ENCODE results near the gene FAM156A. TPM values are rescaled to one million over a fixed set of nuclear protein-coding genes. Genes with fewer than 3 reads are reported as not detected.
"Not testable (repeated sequence)": the region's sequence is repeated elsewhere in the genome, so short reads cannot be mapped to it uniquely, and the experiment has no call there.

Gene FAM156A
- total and polyA plus RNA-seq, 2 of the 8 experiments (the other 6 are each of a cell fraction or from before 2014, with no cell fraction given) = 11.7 to 13.6 TPM

DNA sequence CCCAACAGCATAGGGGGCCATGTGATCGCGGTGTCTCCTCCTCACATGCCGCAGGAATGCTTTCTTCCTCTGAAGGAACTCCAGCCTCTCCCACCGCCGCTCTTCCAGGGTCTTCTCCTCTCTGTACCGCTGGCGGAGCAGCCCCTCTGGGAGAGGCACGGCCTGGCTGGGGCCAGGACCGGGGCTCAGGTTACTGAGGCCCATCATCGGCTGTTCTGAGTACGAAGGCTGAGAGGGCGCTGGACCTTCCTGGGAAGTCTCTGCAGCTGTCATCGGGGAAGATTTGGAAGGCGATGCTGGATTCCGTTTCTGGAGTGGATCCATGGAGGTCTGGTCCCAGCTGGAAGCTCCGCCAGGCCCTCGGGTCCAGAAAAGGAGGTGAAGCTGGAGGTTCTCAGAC is 10.1 kb downstream of the FAM156A start:
- WGBS, 2 experiments (ENCODE audit: extremely low coverage in 1 of 2, insufficient coverage in 1 of 2, insufficient read length in 1 of 2, insufficient replicate concordance in 2 of 2, low coverage in 1 of 2, low lambda C conversion rate in 2 of 2, missing lambda C conversion rate in 1 of 2) = no CpG with 5 or more reads among the region's 17 CpGs
- H2BK20ac ChIP-seq (ENCODE audit: low read length); H3K4ac ChIP-seq (replicated peaks; ENCODE audit: insufficient read length, low read depth, low read length); H2BK5ac ChIP-seq (ENCODE audit: low read depth, low read length); H4K8ac ChIP-seq (ENCODE audit: extremely low read depth, insufficient read depth, low read length); H3K79me2 ChIP-seq (ENCODE audit: control insufficient read depth in 1 of 2, insufficient read depth in 2 of 2, low read length in 2 of 2); H4K91ac ChIP-seq (replicated peaks; ENCODE audit: insufficient read length, low read length); H3K14ac ChIP-seq (ENCODE audit: insufficient read length); FAIRE-seq; H3K4me3 ChIP-seq (ENCODE audit: extremely low read depth in 1 of 4, insufficient read depth in 2 of 4, low read depth in 3 of 4, low read length in 4 of 4); H2AFZ ChIP-seq (ENCODE audit: low read length); H4K5ac ChIP-seq (ENCODE audit: insufficient read length, low read depth, low read length); DNase-seq (ENCODE audit: low read depth in 1 of 2, low spot score in 2 of 2); H3K9me3 ChIP-seq (ENCODE audit: insufficient read depth in 2 of 2, low read depth in 1 of 2, low read length in 1 of 2); H2AK5ac ChIP-seq (ENCODE audit: low read depth, low read length); H3K56ac ChIP-seq (replicated peaks; ENCODE audit: insufficient read length, low read depth, low read length); POLR2A ChIA-PET (ENCODE audit: partially characterized antibody); H4K20me1 ChIP-seq (replicated peaks in 1 of 2; ENCODE audit: control insufficient read depth in 1 of 2, insufficient read depth in 2 of 2, low read length in 2 of 2); H2BK15ac ChIP-seq (ENCODE audit: low read length); H3K36me3 ChIP-seq (ENCODE audit: control insufficient read depth in 2 of 4, insufficient read depth in 4 of 4, low read length in 3 of 4); H3K18ac ChIP-seq (ENCODE audit: extremely low read depth, low read length); H3K9ac ChIP-seq (replicated peaks in 1 of 4; ENCODE audit: extremely low read depth in 1 of 4, low read depth in 3 of 4, low read length in 3 of 4); H3K23ac ChIP-seq (ENCODE audit: insufficient read length); H3K23me2 ChIP-seq (ENCODE audit: low read depth, low read length); H3K79me1 ChIP-seq (ENCODE audit: low read depth, low read length); H3K4me1 ChIP-seq (replicated peaks in 1 of 4; ENCODE audit: control insufficient read depth in 3 of 4, insufficient read depth in 4 of 4, low read length in 3 of 4); H3K4me2 ChIP-seq (ENCODE audit: insufficient read depth in 1 of 2, low read depth in 2 of 2, low read length in 2 of 2); CTCF ChIA-PET (ENCODE audit: partially characterized antibody); H2BK12ac ChIP-seq (ENCODE audit: low read depth, low read length); H2BK120ac ChIP-seq (replicated peaks; ENCODE audit: low read depth, low read length); H3K27ac ChIP-seq (ENCODE audit: low read depth, low read length); H3K27me3 ChIP-seq (replicated peaks in 1 of 4; ENCODE audit: control insufficient read depth in 3 of 4, extremely low read depth in 1 of 4, insufficient read depth in 3 of 4, low read length in 3 of 4): not testable (repeated sequence)

DNA sequence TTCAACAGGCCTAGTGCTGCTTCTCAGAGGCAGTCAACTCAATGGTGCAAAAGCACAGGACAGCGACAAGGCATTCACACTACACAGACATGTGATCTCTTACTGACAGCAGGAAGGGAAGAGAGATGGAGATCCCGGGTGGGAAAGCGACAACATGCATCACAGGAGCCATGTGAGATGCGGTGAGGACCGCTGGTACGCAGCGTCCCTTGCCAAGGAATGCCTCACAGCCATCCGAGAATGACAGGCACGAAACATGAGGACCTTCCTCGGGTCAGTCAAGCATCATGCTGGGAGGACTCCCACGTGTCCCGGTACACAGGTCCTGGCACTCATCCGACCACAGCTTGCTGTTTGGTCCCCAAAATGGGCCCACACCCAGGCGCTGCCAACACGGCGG is 10.8 kb downstream of the FAM156A start:
- not testable (repeated sequence) for DNase-seq (ENCODE audit: low read depth in 1 of 2, low spot score in 2 of 2)

More for the DNA sequence above, 10.8 kb downstream of the FAM156A start:
- H3K79me1 ChIP-seq (ENCODE audit: low read depth, low read length); H3K18ac ChIP-seq (ENCODE audit: extremely low read depth, low read length); H2AK5ac ChIP-seq (ENCODE audit: low read depth, low read length); H3K4ac ChIP-seq (replicated peaks; ENCODE audit: insufficient read length, low read depth, low read length); H3K23ac ChIP-seq (ENCODE audit: insufficient read length); H3K27me3 ChIP-seq (replicated peaks in 1 of 4; ENCODE audit: control insufficient read depth in 3 of 4, extremely low read depth in 1 of 4, insufficient read depth in 3 of 4, low read length in 3 of 4); CTCF ChIA-PET (ENCODE audit: partially characterized antibody); H3K27ac ChIP-seq (ENCODE audit: low read depth, low read length); H2BK15ac ChIP-seq (ENCODE audit: low read length); H3K79me2 ChIP-seq (ENCODE audit: control insufficient read depth in 1 of 2, insufficient read depth in 2 of 2, low read length in 2 of 2); H4K5ac ChIP-seq (ENCODE audit: insufficient read length, low read depth, low read length); H2BK12ac ChIP-seq (ENCODE audit: low read depth, low read length); H3K23me2 ChIP-seq (ENCODE audit: low read depth, low read length); H2BK20ac ChIP-seq (ENCODE audit: low read length); H2BK5ac ChIP-seq (ENCODE audit: low read depth, low read length); H4K20me1 ChIP-seq (replicated peaks in 1 of 2; ENCODE audit: control insufficient read depth in 1 of 2, insufficient read depth in 2 of 2, low read length in 2 of 2); H3K14ac ChIP-seq (ENCODE audit: insufficient read length); H3K4me3 ChIP-seq (ENCODE audit: extremely low read depth in 1 of 4, insufficient read depth in 2 of 4, low read depth in 3 of 4, low read length in 4 of 4); H4K8ac ChIP-seq (ENCODE audit: extremely low read depth, insufficient read depth, low read length); POLR2A ChIA-PET (ENCODE audit: partially characterized antibody); H3K4me2 ChIP-seq (ENCODE audit: insufficient read depth in 1 of 2, low read depth in 2 of 2, low read length in 2 of 2); H3K9ac ChIP-seq (replicated peaks in 1 of 4; ENCODE audit: extremely low read depth in 1 of 4, low read depth in 3 of 4, low read length in 3 of 4); H4K91ac ChIP-seq (replicated peaks; ENCODE audit: insufficient read length, low read length); H2AFZ ChIP-seq (ENCODE audit: low read length); H3K36me3 ChIP-seq (ENCODE audit: control insufficient read depth in 2 of 4, insufficient read depth in 4 of 4, low read length in 3 of 4); FAIRE-seq; H3K56ac ChIP-seq (replicated peaks; ENCODE audit: insufficient read length, low read depth, low read length); H3K4me1 ChIP-seq (replicated peaks in 1 of 4; ENCODE audit: control insufficient read depth in 3 of 4, insufficient read depth in 4 of 4, low read length in 3 of 4); H2BK120ac ChIP-seq (replicated peaks; ENCODE audit: low read depth, low read length); H3K9me3 ChIP-seq (ENCODE audit: insufficient read depth in 2 of 2, low read depth in 1 of 2, low read length in 1 of 2): not testable (repeated sequence)
- WGBS, 2 experiments (ENCODE audit: extremely low coverage in 1 of 2, insufficient coverage in 1 of 2, insufficient read length in 1 of 2, insufficient replicate concordance in 2 of 2, low coverage in 1 of 2, low lambda C conversion rate in 2 of 2, missing lambda C conversion rate in 1 of 2) = no CpG with 5 or more reads among the region's 16 CpGs
